CMK (cell line): ENCODE results near the gene CDH1.

ENCODE experiments used
- DNase-seq: peaks from one replicate; pipeline ENCODE4 v3.0.0-alpha.2; 2010; ENCODE audit warnings: low read depth

Gene CDH1

GRCh38 chr16:68732042-68732680, 4.9 kb upstream of the CDH1 start:
- no peak for DNase-seq

- DNase-seq, result no peak
These were observed 4.2 kb upstream of the CDH1 start for GRCh38 chr16:68732741-68733399.

GRCh38 chr16:68733570-68733969, 3.5 kb upstream of the CDH1 start:
- no peak for DNase-seq

GRCh38 chr16:68734782-68735181, 2.3 kb upstream of the CDH1 start:
- no peak for DNase-seq

- DNase-seq, result no peak
These were observed 531 bp upstream of the CDH1 start for GRCh38 chr16:68736561-68736960.

- no peak for DNase-seq
These were observed 888 bp downstream of the CDH1 start for GRCh38 chr16:68737730-68738629.

- DNase-seq, result no peak
These were observed 3.0 kb downstream of the CDH1 start for GRCh38 chr16:68739964-68740627.

GRCh38 chr16:68740628-68741346, 3.7 kb downstream of the CDH1 start:
- no peak for DNase-seq

- DNase-seq, result no peak
These were observed 6.6 kb downstream of the CDH1 start for GRCh38 chr16:68743664-68744063.

- no peak for DNase-seq
These were observed 7.7 kb downstream of the CDH1 start for GRCh38 chr16:68744744-68745280.

- DNase-seq, result no peak
These were observed 9.9 kb downstream of the CDH1 start for GRCh38 chr16:68746951-68747350.

GRCh38 chr16:68749432-68749831, 12.3 kb downstream of the CDH1 start:
- no peak for DNase-seq

GRCh38 chr16:68750193-68750695, 13.2 kb downstream of the CDH1 start:
- DNase-seq, result no peak

- DNase-seq, result no peak
These were observed 14.1 kb downstream of the CDH1 start for GRCh38 chr16:68751160-68751559.

- DNase-seq, result no peak
These were observed 15.5 kb downstream of the CDH1 start for GRCh38 chr16:68752602-68753001.

- DNase-seq, result no peak
These were observed 17.1 kb downstream of the CDH1 start for GRCh38 chr16:68754084-68754792.

- no peak for DNase-seq
These were observed 19.3 kb downstream of the CDH1 start for GRCh38 chr16:68756239-68756915.

- DNase-seq, result no peak
These were observed 20.5 kb downstream of the CDH1 start for GRCh38 chr16:68757625-68757935.

GRCh38 chr16:68759062-68759461, 22.0 kb downstream of the CDH1 start:
- no peak for DNase-seq

GRCh38 chr16:68760671-68761275, 23.7 kb downstream of the CDH1 start:
- DNase-seq, result no peak
